Esophagus squamous epithelium (tissue), 4 donors: ENCODE data around the gene HNF1B.

ENCODE experiments used
- POLR2A ChIP-seq, 4 donors: fragments of 450-650 bp; IDR thresholded peaks; one replicate each; pipeline ENCODE4 v1.6.1; 2017; ENCODE audit warnings: antibody characterized with exemption in 4 of 4, mild to moderate bottlenecking in 4 of 4, moderate library complexity in 3 of 4
- TF ChIP-seq, protein P1 (sequence below), 6 experiments: fragments of 450-650 bp in 4 of 6; fragments of 200-600 bp in 2 of 6; sonication (generic) in 2 of 6; IDR thresholded peaks; one replicate each; pipeline ENCODE4 v1.5.1; 2016 to 2019; ENCODE audit warnings: antibody characterized with exemption in 6 of 6, mild to moderate bottlenecking in 4 of 6, moderate library complexity in 4 of 6

DNA sequence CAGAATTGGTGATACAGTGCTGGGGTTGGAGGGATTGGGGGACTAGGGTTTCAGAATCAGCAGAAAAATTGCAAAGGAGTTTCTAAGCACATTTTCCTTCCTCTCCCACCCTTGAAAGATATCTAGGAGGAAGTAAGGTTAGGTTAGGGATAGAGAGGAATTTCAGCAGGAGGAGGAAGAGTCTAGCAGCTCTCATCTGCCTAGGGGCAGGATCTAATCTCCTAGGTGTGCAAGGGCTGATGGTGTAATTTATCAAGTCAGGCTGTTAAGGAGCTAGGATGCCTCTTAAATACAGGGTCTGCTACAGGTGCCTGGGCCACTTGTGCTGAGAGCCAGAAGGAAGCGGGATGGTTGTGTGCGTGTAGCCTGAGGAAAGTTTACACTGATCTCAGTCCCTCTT lies 1.8 kb upstream of the HNF1B start:
- TF ChIP-seq POLR2A (IDR thresholded peaks at IDR 0.05), result no peak
- TF ChIP-seq, protein P1, sequence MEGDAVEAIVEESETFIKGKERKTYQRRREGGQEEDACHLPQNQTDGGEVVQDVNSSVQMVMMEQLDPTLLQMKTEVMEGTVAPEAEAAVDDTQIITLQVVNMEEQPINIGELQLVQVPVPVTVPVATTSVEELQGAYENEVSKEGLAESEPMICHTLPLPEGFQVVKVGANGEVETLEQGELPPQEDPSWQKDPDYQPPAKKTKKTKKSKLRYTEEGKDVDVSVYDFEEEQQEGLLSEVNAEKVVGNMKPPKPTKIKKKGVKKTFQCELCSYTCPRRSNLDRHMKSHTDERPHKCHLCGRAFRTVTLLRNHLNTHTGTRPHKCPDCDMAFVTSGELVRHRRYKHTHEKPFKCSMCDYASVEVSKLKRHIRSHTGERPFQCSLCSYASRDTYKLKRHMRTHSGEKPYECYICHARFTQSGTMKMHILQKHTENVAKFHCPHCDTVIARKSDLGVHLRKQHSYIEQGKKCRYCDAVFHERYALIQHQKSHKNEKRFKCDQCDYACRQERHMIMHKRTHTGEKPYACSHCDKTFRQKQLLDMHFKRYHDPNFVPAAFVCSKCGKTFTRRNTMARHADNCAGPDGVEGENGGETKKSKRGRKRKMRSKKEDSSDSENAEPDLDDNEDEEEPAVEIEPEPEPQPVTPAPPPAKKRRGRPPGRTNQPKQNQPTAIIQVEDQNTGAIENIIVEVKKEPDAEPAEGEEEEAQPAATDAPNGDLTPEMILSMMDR (IDR thresholded peaks at IDR 0.05), result no peak
